ENCODE data around the gene THRA.

The THRA gene

DNA sequence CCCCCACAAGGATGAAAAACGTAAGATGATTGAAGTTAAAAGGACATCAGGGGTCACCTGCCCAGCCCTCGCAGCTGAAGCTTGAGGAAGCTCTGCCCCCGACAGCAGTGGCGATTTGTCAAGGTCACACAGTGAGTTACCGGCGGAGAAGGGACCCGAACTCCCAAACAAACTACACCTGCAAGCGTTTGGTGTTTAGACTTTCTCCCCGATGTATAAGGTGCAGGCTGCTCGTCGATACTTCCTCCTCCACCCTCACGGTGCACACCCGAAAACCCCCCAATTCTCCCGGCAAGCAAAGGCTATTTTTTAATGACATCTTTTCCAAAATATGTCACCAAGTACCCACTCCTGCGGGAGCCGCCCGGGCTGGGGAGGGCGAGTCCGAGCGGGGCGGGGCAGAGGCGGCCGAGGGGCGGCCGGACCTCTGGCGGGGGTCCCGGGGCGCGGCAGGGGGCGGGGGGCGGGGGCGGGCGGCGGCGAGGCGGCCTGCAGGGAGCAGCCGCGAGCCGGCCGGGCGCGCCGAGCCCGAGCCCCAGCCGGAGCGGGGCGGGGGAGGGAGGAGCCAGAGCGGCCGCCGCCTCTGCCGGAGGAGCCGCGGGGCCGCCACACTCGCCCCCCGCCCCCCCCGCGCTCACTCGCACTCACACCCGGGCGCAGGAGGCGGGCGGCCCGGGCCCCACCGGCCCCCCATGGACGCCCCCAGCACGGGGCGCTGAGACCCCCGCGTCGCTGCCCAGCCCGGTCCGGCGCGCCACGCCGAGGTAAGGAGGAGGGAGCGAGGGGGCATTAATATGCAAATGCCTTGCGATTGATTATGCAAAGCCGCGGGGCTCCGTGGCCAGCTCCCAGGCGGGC is at the start of gene THRA:
Gene THRA, plus strand, starts transcription at position 637 of the 858 bp plus-strand sequence. CDS start 11,524 bp downstream, outside the sequence.
- peak; percentile 81 for DNase-seq (ENCODE audit: low spot score)

DNA sequence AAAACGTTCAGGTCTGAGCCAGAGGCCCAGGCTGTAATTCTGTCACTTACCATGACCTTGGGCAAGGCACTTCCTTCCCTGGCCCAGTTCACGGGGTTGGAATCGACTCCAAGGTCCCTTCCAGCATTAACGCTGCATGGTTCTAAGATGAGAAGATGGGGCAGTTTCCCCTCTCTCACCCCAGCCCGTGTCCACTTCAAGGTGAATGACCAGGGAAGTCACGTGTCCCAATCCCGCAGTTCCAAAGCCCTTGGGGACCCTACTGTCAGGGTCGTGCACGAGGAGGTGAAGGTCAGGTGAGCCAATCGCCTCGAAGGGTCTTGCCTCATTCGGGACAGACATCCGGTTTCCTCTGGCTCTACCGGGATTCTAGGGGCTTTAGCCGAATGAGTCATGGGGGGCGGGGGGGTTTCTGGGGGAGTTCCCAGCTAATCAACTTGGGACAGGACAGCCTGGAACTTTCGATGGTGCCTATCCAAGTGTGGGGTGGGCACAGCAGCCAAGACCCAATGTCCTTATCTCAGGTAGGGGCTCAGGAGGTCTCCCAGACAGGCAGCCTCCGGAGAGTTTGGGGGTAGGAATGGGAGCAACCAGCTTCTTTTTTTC is 48.3 kb upstream of the THRA start:
- DNase-seq (ENCODE audit: low spot score), result no peak

DNA sequence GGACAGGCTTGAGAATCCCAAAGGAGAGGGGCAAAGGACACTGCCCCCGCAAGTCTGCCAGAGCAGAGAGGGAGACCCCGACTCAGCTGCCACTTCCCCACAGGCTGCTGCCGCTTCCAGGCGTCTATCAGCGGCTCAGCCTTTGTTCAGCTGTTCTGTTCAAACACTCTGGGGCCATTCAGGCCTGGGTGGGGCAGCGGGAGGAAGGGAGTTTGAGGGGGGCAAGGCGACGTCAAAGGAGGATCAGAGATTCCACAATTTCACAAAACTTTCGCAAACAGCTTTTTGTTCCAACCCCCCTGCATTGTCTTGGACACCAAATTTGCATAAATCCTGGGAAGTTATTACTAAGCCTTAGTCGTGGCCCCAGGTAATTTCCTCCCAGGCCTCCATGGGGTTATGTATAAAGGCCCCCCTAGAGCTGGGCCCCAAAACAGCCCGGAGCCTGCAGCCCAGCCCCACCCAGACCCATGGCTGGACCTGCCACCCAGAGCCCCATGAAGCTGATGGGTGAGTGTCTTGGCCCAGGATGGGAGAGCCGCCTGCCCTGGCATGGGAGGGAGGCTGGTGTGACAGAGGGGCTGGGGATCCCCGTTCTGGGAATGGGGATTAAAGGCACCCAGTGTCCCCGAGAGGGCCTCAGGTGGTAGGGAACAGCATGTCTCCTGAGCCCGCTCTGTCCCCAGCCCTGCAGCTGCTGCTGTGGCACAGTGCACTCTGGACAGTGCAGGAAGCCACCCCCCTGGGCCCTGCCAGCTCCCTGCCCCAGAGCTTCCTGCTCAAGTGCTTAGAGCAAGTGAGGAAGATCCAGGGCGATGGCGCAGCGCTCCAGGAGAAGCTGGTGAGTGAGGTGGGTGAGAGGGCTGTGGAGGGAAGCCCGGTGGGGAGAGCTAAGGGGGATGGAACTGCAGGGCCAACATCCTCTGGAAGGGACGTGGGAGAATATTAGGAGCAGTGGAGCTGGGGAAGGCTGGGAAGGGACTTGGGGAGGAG is 47.5 kb upstream of the THRA start, which contains the start of gene CSF3:
Gene CSF3, plus strand, starts transcription at position 436 of the 993 bp plus-strand sequence. Its CDS starts 35 bp downstream, at position 471.
- DNase-seq (ENCODE audit: low spot score), result no peak

GRCh38 chr17:40015998-40016985 is 46.5 kb upstream of the THRA start:
- no peak for DNase-seq (ENCODE audit: low spot score)

DNA sequence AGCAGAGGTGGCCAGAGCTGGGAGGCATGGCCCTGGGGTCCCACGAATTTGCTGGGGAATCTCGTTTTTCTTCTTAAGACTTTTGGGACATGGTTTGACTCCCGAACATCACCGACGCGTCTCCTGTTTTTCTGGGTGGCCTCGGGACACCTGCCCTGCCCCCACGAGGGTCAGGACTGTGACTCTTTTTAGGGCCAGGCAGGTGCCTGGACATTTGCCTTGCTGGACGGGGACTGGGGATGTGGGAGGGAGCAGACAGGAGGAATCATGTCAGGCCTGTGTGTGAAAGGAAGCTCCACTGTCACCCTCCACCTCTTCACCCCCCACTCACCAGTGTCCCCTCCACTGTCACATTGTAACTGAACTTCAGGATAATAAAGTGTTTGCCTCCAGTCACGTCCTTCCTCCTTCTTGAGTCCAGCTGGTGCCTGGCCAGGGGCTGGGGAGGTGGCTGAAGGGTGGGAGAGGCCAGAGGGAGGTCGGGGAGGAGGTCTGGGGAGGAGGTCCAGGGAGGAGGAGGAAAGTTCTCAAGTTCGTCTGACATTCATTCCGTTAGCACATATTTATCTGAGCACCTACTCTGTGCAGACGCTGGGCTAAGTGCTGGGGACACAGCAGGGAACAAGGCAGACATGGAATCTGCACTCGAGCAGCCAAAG is 45.2 kb upstream of the THRA start:
- no peak for DNase-seq (ENCODE audit: low spot score)

GRCh38 chr17:40018211-40019121 is 44.3 kb upstream of the THRA start:
- DNase-seq (ENCODE audit: low spot score), result no peak

GRCh38 chr17:40019140-40019991 is 43.4 kb upstream of the THRA start:
- no peak for DNase-seq (ENCODE audit: low spot score)

- DNase-seq (ENCODE audit: low spot score), result no peak
Measured at GRCh38 chr17:40020146-40020545, 42.6 kb upstream of the THRA start.

- no peak for DNase-seq (ENCODE audit: low spot score)
Measured at GRCh38 chr17:40021451-40021971, 41.3 kb upstream of the THRA start.

DNA sequence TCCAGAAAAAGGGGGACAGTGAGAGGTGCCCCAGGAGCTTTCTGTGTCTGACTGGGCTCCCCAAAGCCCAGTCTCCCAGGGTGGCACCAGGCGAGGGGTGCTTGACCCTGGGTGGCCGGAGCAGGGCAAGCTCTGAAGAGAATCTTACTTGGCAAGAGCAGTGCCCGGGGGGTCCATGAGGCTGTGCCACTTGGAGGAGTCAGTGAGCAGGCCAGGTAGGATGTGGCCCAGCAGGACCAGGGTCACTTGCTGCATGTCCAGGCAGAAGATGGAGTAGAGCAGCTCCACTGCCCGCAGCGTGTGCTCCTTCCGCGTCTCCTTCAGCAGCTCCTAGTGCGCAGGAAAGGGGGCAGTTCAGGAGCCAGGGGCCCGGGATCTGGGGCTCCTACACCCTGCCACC is 40.3 kb upstream of the THRA start:
- DNase-seq (ENCODE audit: low spot score), result no peak

- DNase-seq (ENCODE audit: low spot score), result no peak
Measured at GRCh38 chr17:40022961-40023541, 39.7 kb upstream of the THRA start.

DNA sequence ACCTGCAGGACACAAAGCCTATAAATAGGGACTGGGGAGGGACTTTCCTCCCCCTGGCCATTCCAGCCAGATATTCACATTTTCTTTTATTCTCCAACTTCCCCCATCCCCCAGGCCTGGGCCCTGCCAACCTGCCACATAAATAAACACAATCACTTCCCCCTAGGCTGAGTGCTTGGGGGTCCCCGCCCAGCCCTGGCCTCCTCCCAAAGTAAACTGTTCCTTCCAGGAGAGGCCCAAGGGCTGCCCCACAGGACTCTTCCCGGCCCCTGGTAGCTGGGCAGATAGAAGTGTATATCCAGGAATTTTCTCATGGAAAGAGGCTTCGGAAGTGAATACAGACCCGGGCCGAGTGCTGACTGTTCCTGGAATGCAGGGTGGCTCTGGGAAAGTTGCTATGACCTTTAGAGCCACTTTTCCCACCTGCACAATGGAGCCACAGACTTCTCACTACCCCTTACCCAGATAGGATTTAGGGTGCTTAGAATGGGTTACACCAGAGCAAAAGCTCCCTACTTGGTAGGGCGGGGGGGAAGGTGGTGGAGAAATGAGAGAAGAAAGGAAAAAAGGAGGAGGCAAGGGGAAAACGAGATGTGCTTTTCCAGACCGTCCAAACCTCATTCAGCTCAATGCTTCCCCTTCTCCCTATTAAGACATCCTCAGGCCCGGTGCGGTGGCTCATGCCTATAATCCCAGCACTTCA is 39.0 kb upstream of the THRA start:
- DNase-seq (ENCODE audit: low spot score), result no peak

- no peak for DNase-seq (ENCODE audit: low spot score)
Measured at GRCh38 chr17:40024901-40025300, 37.9 kb upstream of the THRA start.

DNA sequence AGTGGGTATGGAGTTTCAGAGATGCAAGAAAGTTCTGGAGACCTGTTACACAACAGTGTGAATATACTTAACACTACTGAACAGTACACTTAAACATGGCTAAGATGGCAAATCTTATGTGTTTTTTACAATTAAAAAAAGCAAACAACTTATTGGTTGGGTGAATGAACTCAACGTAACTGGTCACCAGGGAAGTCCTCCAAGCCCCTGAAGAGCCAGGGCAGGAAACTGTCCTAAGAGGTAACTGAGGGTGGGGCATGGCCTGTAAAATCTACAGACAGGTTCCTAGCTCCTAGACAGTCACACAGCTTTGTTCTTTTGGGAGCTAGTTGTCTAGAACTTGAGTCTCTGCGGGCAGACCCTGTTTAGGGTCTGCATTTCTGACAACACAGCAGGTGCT is 37.2 kb upstream of the THRA start:
- no peak for DNase-seq (ENCODE audit: low spot score)

DNA sequence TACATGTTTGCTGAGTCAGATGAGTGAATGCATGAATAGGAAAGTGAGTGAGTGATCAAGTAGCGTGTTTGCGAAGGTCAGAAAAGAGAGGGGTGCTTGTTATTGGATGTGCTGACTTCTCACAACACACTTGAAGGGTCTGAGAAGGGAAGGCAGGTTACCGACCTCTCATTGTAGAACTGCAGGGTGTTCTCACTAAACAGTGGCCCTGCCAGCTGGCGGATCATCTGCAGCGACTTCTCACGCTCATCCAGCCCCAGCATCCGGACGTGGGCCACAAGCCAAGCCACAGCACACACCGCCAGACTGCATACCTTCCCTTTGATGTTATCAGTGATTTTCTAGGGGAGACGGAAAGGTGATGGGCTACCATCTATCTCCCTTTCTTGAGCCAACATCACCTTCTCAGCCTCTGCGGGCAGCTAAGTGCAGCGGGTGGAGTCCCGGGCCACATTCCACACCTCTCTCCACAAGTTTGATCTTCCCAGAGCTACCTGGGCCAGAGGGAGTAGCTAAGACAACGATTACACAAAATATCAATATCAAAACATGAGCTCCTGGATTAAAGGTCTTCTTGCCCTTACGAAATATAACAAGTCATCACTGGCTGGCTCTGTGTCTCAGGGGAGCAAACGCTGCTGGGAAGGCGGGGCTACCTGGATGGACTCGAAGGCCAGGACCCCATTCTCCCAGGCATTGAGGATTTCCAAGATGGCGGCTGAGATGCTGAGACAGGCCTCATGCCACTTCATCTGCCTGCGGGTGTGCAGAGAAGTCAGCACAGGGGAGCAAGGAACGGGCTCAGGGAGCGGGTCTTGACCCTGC is 36.6 kb upstream of the THRA start:
- DNase-seq (ENCODE audit: low spot score), result no peak
